ENCODE results near the gene SACM1L.

Gene SACM1L

GRCh38 chr3:45736707-45737106, 47.5 kb downstream of the SACM1L start:
- no peaks in the 10 kb centered on the region for H3K27me3 ChIP-seq
- H3K36me3 ChIP-seq: peaks cover 20% of the 10 kb centered on the region
- no peak for DNase-seq
- H3K4me1 ChIP-seq: no peaks in the 10 kb centered on the region
- H3K4me3 ChIP-seq (ENCODE audit: low read depth, low read length): no peak overlapping the region
- no peak for TF ChIP-seq CTCF (IDR thresholded peaks at IDR 0.05; ENCODE audit: low read depth, low read length)
- H3K9me3 ChIP-seq: no peaks in the 10 kb centered on the region

DNA sequence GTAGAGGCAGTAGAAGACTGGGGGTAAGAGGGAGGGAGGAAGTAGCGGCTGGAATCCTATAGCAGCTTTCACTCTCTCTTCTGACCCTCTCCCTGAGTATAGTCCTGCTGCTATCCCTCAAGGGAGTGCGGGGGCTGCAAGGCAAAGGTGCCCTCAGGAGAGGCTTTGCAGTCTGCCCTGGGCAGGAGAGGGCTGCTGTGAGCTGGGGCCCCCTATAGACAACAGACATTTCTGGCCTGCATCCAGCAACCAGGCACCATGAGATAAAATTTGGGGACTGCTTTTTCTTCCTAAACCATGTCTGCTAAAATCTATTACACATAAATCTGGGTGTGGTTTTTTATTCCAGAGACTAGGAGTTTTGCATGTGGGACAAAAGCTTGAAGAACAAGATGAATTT, 48.0 kb downstream of the SACM1L start:
- DNase-seq: no peak
- Histone ChIP-seq H3K36me3 (peaks cover 20% of the 10 kb centered on the region), H3K4me1 (no peaks in the 10 kb centered on the region), H3K4me3 (ENCODE audit: low read depth, low read length) (no peak overlapping the region), H3K9me3 (no peaks in the 10 kb centered on the region), H3K27me3 (no peaks in the 10 kb centered on the region)
- no peak for TF ChIP-seq CTCF (IDR thresholded peaks at IDR 0.05; ENCODE audit: low read depth, low read length)

- Histone ChIP-seq H3K27me3 (no peaks in the 10 kb centered on the region), H3K36me3 (peaks cover 20% of the 10 kb centered on the region), H3K9me3 (no peaks in the 10 kb centered on the region), H3K4me3 (ENCODE audit: low read depth, low read length) (no peak overlapping the region), H3K4me1 (no peaks in the 10 kb centered on the region)
- no peak for DNase-seq
- no peak for TF ChIP-seq CTCF (IDR thresholded peaks at IDR 0.05; ENCODE audit: low read depth, low read length)
Measured at GRCh38 chr3:45739991-45740390, 50.8 kb downstream of the SACM1L start.

DNA sequence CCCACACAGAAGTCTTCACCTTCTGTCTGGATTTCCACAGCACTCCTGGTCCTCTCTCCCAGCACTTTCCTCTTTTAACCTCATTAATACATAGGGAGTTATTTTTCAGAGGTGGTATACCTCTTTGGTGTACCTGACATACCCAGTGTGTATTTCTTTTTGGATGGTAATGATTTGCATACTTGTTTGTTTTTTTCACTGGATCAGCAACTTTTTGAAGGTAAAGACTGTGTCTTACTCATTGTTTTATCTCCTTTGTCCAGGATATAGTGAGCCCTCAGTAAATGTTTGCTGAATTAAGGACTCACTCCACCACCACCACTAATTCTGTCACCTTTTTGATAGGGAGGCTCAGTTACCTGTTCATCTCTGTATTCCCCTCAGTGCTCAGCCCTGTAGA, 52.1 kb downstream of the SACM1L start:
- Histone ChIP-seq H3K4me3 (ENCODE audit: low read depth, low read length) (no peak overlapping the region), H3K4me1 (no peaks in the 10 kb centered on the region), H3K9me3 (no peaks in the 10 kb centered on the region), H3K27me3 (no peaks in the 10 kb centered on the region), H3K36me3 (peaks cover 19% of the 10 kb centered on the region)
- no peak for DNase-seq
- TF ChIP-seq CTCF (IDR thresholded peaks at IDR 0.05; ENCODE audit: low read depth, low read length): no peak

- Histone ChIP-seq H3K27me3 (no peaks in the 10 kb centered on the region), H3K9me3 (no peaks in the 10 kb centered on the region), H3K4me3 (ENCODE audit: low read depth, low read length) (no peak overlapping the region), H3K4me1 (no peaks in the 10 kb centered on the region), H3K36me3 (peaks cover 20% of the 10 kb centered on the region)
- no peak for DNase-seq
- no peak for TF ChIP-seq CTCF (IDR thresholded peaks at IDR 0.05; ENCODE audit: low read depth, low read length)
Measured at GRCh38 chr3:45741742-45742460, 52.7 kb downstream of the SACM1L start.

GRCh38 chr3:45742461-45743089, 53.4 kb downstream of the SACM1L start:
- no peak for TF ChIP-seq CTCF (IDR thresholded peaks at IDR 0.05; ENCODE audit: low read depth, low read length)
- Histone ChIP-seq H3K27me3 (no peaks in the 10 kb centered on the region), H3K36me3 (peaks cover 21% of the 10 kb centered on the region), H3K4me3 (ENCODE audit: low read depth, low read length) (no peak overlapping the region), H3K4me1 (no peaks in the 10 kb centered on the region), H3K9me3 (no peaks in the 10 kb centered on the region)
- DNase-seq: no peak

Measured in BE2C (cell line).